Activated effector memory CD4-positive, alpha-beta T cell treated with anti-CD3 and anti-CD28 coated beads, Interleukin-2, amount 50 U/mL, for 16 hours (primary cell): ENCODE results near the gene ZNF384.
"Not testable (repeated sequence)": the region's sequence is repeated elsewhere in the genome, so short reads cannot be mapped to it uniquely, and the experiment has no call there.

Source experiments
- DNase-seq: peaks from one replicate; pipeline ENCODE4 v3.0.0-alpha.2; 2020

ZNF384 gene

DNA sequence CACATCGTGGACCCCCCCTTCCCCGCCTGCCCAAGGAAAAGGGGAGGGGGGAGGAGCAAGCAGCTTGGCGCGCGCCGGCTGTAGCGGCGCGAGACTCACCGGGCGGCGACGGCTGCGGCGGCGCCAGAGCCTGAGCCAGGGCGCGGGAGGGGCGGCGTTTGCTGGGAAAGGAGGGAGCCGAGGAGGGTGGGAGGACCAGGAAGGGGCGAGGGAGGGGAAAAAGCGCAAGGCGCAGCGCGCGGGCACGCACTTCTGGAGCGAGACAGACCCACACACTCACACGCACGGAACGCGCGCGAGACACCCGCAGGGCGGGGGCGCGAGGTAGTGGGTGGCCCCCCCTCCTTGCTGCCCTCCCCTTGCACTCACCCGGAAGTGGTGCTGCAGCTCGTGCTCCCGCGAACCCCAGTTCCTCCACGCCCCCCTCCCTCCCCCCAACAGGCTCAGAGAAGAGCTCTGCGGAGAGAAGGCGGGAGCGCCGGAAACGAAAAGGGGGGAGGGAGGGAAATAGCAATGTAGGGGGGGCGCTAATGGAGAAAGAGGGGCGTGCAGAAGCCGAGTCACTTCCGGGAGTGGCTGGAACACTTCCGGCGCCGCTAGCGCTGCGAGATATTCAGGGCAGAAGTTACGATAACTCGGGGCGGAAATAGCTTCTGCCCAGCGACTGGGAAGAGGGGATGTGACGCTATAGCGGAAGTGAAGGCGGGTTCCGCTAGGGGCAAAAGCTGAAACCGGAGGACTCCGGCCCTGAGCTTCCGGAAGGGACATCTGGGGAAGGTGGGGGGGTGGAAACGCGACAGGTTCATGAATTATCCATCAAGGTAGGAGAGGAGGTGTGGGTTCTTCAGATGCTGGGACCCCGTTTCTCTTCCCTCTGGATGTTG lies at the start of gene ZNF384:
Gene ZNF384, minus strand, starts transcription at position 377 of the 884 bp plus-strand sequence. CDS start 9,855 bp downstream, outside the sequence.
- peak; percentile 98 for DNase-seq

GRCh38 chr12:6736754-6737153 lies 47.6 kb upstream of the ZNF384 start:
- DNase-seq = no peak

- DNase-seq = peak; percentile 75
These were observed 46.4 kb upstream of the ZNF384 start for GRCh38 chr12:6735448-6736191.

DNA sequence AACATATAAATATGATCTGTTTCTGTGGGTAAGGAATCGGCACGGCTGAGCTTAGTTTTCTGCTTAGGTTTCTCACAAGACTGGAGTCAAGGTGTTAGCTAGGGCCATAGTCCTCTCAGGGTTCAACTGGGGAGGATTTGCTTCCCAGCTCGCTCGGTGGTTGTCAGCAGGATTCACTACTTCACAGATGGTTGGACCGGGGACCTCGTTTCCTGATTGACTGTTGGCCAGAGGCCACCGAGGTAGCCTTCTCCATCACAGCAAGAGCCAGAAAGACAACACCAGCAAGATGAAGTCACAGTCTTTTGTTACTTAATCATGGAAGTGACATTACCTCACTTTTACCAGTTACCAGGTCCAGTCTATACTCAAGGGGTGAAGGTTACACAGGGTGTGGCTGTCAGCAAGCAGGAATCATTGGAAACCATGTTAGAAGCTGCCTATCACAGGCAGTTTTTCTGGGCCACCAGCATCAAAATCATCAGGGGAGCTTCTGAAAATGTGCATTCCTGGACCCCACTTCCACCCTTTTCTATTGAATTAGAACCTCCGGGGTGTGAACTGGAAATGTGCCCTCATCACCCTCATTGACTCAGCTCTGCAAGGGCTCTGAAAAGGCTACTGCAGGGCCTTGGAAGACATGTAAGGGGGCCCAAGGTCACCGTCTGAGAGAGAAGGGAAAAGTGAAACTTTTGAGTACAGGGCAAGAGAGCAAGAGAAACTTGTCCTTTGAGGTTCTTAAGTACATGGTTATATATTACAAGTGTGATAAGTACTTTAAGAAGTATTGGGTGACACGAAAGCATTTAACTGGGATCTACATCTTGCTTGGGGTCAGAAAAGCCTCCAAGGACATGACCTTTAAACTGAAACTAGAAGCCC lies 45.6 kb upstream of the ZNF384 start:
- DNase-seq = no peak

DNA sequence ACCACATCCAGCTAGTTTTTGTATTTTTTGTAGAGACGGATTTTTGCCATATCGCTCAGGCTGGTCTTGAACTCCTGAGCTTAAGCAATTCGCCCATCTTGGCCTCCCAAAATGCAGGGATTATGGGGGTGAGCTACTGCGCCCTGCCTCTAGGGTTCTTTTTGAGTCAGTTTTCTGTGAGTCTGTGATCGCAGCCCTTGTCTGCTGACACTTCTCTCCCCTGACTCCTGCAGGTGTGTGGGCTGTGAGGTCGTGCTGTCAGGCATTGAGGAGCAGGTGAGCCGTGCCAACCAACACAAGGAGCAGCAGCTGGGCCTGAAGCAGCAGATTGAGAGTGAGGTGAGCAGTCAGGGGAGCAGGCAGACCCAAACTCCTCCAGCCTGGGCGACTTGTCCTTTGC lies 41.0 kb upstream of the ZNF384 start:
- DNase-seq = no peak

DNA sequence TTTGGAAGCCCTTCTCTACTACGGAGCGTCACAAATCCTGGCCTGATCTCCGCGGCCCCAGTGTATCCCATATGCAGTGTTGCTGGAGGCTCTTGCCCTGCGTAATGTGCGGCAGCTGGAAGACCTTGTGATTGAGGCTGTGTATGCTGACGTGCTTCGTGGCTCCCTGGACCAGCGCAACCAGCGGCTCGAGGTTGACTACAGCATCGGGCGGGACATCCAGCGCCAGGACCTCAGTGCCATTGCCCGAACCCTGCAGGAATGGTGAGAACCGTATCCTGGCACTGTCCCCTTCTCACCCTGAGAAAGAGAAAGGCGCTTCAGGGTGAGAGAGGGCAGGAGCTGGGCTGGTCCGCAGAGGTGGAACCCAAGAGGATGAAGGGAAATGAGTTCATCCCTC lies 40.0 kb upstream of the ZNF384 start:
- DNase-seq = no peak

DNA sequence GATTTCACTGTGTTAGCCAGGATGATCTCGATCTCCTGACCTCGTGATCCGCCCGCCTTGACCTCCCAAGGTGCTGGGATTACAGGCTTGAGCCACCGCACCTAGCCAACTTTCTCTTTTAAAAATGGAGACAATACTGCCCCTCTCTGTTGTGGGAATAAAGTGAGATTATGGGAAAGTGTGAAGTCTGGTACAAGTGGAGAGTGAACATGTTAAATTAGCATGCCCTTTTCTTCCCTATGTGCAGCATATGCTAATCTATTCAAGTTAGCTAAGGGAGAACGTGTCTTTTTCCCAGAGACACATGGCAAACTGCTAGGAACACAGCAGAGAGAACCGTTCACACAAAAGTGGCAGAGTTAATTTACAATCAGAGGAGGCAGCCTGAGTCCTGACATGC lies 36.2 kb upstream of the ZNF384 start:
- no peak for DNase-seq

DNA sequence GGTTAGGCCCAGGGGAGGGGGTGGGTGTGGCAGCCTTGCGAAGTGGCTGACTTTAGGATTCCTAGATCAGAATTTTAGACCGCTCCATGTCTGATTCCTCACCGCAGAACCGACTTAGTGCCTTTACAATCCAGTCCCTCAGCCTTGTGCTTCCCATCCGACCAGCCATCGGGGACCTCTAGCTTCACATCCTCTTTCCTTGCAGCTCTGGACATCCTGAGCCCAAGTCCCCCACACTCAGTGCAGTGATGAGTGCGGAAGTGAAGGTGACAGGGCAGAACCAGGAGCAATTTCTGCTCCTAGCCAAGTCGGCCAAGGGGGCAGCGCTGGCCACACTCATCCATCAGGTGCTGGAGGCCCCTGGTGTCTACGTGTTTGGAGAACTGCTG lies 35.2 kb upstream of the ZNF384 start:
- peak; percentile 71 for DNase-seq

- peak; percentile 98 for DNase-seq
These were observed 34.6 kb upstream of the ZNF384 start, which contains the start of gene COPS7A for GRCh38 chr12:6723607-6724408. Gene COPS7A (plus strand): TSS chr12:6724046. CDS start chr12:6724657, 611 bp downstream.

DNA sequence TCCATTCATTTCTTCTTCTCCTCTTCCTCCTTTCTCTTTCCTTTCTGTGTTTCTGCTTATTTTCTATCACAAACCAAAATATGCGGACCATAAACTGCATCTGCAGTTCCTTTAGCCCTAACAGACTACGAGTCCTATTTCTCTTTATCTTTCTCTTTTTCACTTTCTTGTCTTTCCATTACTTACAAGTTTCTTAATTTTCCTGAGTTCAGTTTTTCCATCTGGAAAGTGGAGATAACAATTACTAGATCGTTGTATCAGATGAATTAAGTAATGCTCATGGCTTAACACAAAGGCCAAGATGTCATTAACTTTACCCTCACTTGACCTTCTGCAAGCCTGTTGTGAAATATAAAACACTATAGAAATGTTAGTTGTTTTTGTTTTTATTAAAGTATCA lies 33.7 kb upstream of the ZNF384 start:
- no peak for DNase-seq

- DNase-seq = no peak
These were observed 27.8 kb upstream of the ZNF384 start for GRCh38 chr12:6716874-6717437.

- DNase-seq = not testable (repeated sequence)
These were observed 27.1 kb upstream of the ZNF384 start for GRCh38 chr12:6716031-6716873.

GRCh38 chr12:6708960-6709394 lies 19.8 kb upstream of the ZNF384 start:
- DNase-seq = no peak

GRCh38 chr12:6708351-6708750 lies 19.2 kb upstream of the ZNF384 start:
- DNase-seq = not testable (repeated sequence)

DNA sequence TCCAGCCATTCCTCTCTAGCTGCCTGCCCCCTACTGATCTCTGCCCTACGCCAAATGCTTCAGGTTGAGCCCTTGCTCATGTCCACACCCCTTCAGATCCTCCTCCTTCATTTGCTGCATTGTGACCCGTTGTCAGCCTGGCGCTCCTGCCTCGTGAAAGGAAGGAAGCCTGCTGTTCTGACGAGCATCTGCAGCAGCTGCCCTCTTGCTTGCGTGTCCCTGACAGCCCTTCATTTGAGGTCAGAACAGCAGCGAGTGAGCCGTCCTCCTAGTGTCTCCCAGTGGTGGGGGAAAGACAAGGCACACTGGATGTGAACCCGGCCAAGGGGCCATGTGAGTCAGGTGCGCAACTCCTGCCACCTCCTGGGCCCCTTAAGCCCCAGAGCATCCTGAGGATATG lies 14.5 kb upstream of the ZNF384 start:
- no peak for DNase-seq

DNA sequence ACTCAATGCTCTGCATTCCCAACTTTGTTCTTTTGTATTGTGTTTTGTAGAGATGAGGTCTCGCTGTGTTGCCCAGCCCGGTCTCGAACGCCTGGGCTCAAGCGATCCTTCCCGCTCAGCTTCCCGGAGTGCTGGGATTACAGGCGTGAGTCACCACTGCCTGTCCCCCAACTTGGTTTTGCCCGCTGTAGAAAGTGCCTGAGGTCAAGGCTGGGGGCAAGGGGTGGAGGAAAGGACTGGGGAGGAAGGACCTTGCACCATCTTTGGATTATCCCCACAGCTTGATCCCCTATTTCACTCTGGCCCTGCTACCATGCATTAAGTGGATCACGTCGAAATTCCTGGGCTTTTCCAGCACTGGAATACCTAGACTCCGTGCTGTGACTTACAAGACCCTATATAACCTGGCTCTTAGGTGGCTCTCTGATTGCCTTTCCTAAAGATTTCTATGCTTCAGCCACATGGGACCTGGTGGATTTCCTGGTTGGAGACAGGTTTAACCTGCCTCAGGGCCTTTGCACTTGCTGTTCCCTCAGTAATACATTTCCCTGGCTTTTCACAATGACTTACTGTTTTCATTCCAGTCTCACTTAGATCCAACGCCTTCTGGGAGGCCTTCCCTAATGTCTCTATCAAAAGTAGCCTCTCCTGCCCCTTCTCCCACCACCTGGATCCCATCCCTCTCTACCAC lies 12.0 kb upstream of the ZNF384 start:
- no peak for DNase-seq

DNA sequence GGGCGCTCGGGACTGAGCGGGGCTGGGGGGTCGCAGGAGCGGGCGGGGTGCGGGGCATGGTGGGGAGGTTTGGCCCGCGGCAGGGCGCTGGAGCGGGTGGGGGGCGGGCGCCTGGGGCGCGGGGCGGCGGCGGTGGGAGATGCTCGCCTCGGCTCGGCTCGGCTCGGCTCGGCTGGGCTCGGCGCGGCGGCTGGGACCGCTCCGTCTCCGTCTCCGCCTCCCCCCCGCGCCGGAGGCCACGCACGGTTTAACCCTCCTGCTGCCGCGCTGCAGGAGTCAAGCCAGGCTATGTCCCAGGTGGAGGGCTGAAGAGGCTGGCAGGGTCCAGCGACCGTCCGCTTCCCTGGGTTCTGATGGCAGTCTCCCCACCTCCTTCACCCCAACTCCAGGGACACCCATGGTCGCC lies 11.5 kb upstream of the ZNF384 start, which contains the start of gene PIANP:
Gene PIANP, minus strand, starts transcription at position 170 of the 406 bp plus-strand sequence. CDS start 2,754 bp downstream, outside the sequence.
- peak; percentile 80 for DNase-seq

DNA sequence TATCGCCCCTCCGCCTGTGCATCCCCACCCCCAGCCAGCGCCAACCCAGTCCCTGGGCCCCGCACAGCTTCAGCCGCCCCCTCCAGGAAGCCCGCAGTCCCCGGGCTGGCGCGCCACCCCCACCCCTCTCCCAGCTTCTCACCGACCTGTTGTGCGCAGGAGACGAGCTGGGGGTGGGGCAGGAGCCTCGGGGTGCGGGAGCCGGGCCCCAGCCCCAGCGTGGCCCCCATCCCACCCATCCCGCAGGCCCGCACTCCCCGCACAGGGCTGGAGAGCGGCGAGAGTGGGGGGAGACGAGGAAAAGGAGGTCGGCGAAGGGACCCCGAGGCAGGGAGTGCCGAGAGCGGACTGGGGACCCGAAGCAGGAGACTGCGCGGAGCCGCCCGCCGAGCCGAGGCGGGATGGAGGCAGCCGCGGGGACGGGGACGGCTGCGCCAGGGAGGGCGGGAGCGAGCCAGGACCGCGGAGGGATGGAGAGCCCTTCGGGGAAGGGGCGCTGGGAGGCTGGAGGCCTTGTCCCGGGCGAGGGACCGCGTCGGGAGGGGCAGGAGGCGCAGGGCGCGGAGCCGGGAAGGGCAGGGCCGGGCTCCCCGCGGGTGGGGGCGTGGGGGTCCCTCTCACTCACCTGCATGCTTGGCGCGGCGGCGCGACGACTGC lies 10.9 kb upstream of the ZNF384 start:
- DNase-seq = peak; percentile 67
